HG02981 (cell line): ENCODE data around the gene SLC38A8.

ENCODE experiments used
- ATAC-seq: cut with Tn5 transposase; IDR thresholded peaks from one replicate; pipeline ENCODE4 v1.9.1; 2021; ENCODE audit warnings: mild to moderate bottlenecking, moderate library complexity; ENCODE audit not compliant: unreplicated experiment

Gene SLC38A8

GRCh38 chr16:84049403-84050060 is 6.9 kb upstream of the SLC38A8 start:
- ATAC-seq: no peak

- ATAC-seq: no peak
Measured at GRCh38 chr16:84048871-84049270, 6.3 kb upstream of the SLC38A8 start.

- ATAC-seq: no peak
Measured at GRCh38 chr16:84048270-84048669, 5.7 kb upstream of the SLC38A8 start.

- ATAC-seq: no peak
Measured at GRCh38 chr16:84047626-84048025, 5.0 kb upstream of the SLC38A8 start.

GRCh38 chr16:84047206-84047605 is 4.6 kb upstream of the SLC38A8 start:
- ATAC-seq: no peak

- no peak for ATAC-seq
Measured at GRCh38 chr16:84045818-84046470, 3.3 kb upstream of the SLC38A8 start.

GRCh38 chr16:84045001-84045817 is 2.6 kb upstream of the SLC38A8 start:
- ATAC-seq: no peak

GRCh38 chr16:84044118-84044488 is 1.5 kb upstream of the SLC38A8 start:
- ATAC-seq: no peak

GRCh38 chr16:84043486-84044117 is 1.0 kb upstream of the SLC38A8 start:
- ATAC-seq: no peak

- no peak for ATAC-seq
Measured at GRCh38 chr16:84042879-84043485, 387 bp upstream of the SLC38A8 start.

- no peak for ATAC-seq
Measured at GRCh38 chr16:84041881-84042280, 714 bp downstream of the SLC38A8 start.

GRCh38 chr16:84040823-84041820 is 1.5 kb downstream of the SLC38A8 start:
- no peak for ATAC-seq

GRCh38 chr16:84040226-84040822 is 2.3 kb downstream of the SLC38A8 start:
- ATAC-seq: no peak

GRCh38 chr16:84039696-84040095 is 2.9 kb downstream of the SLC38A8 start:
- ATAC-seq: no peak

- ATAC-seq: no peak
Measured at GRCh38 chr16:84038469-84038868, 4.1 kb downstream of the SLC38A8 start.

- ATAC-seq: no peak
Measured at GRCh38 chr16:84036982-84037425, 5.6 kb downstream of the SLC38A8 start.

GRCh38 chr16:84036131-84036530 is 6.5 kb downstream of the SLC38A8 start:
- ATAC-seq: no peak

GRCh38 chr16:84034516-84034915 is 8.1 kb downstream of the SLC38A8 start:
- no peak for ATAC-seq
